HG03565 (cell line): ENCODE measurements around the gene CNNM3.

Source experiments
- ATAC-seq: cut with Tn5 transposase; IDR thresholded peaks from one replicate; pipeline ENCODE4 v1.9.1; 2021; ENCODE audit warnings: mild to moderate bottlenecking, moderate library complexity; ENCODE audit not compliant: unreplicated experiment

CNNM3 gene

GRCh38 chr2:96816836-96817702 is 1.0 kb downstream of the CNNM3 start:
- no peak for ATAC-seq

GRCh38 chr2:96817882-96818281 is 1.8 kb downstream of the CNNM3 start:
- no peak for ATAC-seq

- ATAC-seq: no peak
Observed at GRCh38 chr2:96819128-96819875, 3.2 kb downstream of the CNNM3 start.

GRCh38 chr2:96819876-96820511 is 3.9 kb downstream of the CNNM3 start:
- ATAC-seq: no peak

- ATAC-seq: no peak
Observed at GRCh38 chr2:96821113-96821675, 5.1 kb downstream of the CNNM3 start.

GRCh38 chr2:96822786-96823185 is 6.7 kb downstream of the CNNM3 start:
- no peak for ATAC-seq

- ATAC-seq: no peak
Observed at GRCh38 chr2:96823198-96823597, 7.1 kb downstream of the CNNM3 start.

GRCh38 chr2:96824079-96824870 is 8.2 kb downstream of the CNNM3 start:
- ATAC-seq: no peak

- no peak for ATAC-seq
Observed at GRCh38 chr2:96825057-96825456, 9.0 kb downstream of the CNNM3 start.

- ATAC-seq: no peak
Observed at GRCh38 chr2:96826546-96827278, 10.6 kb downstream of the CNNM3 start.

GRCh38 chr2:96828436-96828835 is 12.4 kb downstream of the CNNM3 start:
- ATAC-seq: no peak

- no peak for ATAC-seq
Observed at GRCh38 chr2:96828874-96829273, 12.8 kb downstream of the CNNM3 start.

- ATAC-seq: no peak
Observed at GRCh38 chr2:96830044-96830562, 14.0 kb downstream of the CNNM3 start.

GRCh38 chr2:96831679-96832078 is 15.6 kb downstream of the CNNM3 start:
- ATAC-seq: no peak

GRCh38 chr2:96832408-96832753 is 16.3 kb downstream of the CNNM3 start:
- no peak for ATAC-seq

- ATAC-seq: no peak
Observed at GRCh38 chr2:96832754-96833507, 16.9 kb downstream of the CNNM3 start.

- no peak for ATAC-seq
Observed at GRCh38 chr2:96835830-96836229, 19.8 kb downstream of the CNNM3 start.

GRCh38 chr2:96837575-96837974 is 21.5 kb downstream of the CNNM3 start:
- ATAC-seq: no peak
